Mucosa of descending colon (tissue), 3 donors: ENCODE results near the gene ALMS1. TPM values are rescaled to one million over a fixed set of nuclear protein-coding genes. Genes with fewer than 3 reads are reported as not detected.
"Not testable (repeated sequence)": the region's sequence is repeated elsewhere in the genome, so short reads cannot be mapped to it uniquely, and the experiment has no call there.

ENCODE experiments used
- ATAC-seq: fragments of 200-7000 bp; cut with Tn5 transposase; one replicate; pipeline ENCODE4 v1.9.1; 2020; ENCODE audit warnings: mild to moderate bottlenecking, moderate library complexity
- DNase-seq, 3 donors: peaks; one replicate each; pipeline ENCODE4 v3.0.0-alpha.2; 2020
- H3K36me3 ChIP-seq: fragments of 200-600 bp; one replicate; pipeline ENCODE4 v1.8.0; 2021; ENCODE audit warnings: low read depth, mild to moderate bottlenecking
- H3K4me1 ChIP-seq: fragments of 200-600 bp; one replicate; pipeline ENCODE4 v1.8.0; 2021; ENCODE audit warnings: low read depth, mild to moderate bottlenecking
- H3K4me3 ChIP-seq: fragments of 200-600 bp; one replicate; pipeline ENCODE4 v1.8.0; 2021; ENCODE audit warnings: mild to moderate bottlenecking
- H3K9me3 ChIP-seq: fragments of 200-600 bp; one replicate; pipeline ENCODE4 v1.8.0; 2021; ENCODE audit warnings: mild to moderate bottlenecking
- CTCF ChIP-seq: fragments of 200-600 bp; IDR thresholded peaks from one replicate; pipeline ENCODE4 v1.8.0; 2022; ENCODE audit warnings: antibody characterized with exemption, mild to moderate bottlenecking
- intact Hi-C, 2 donors: fragments of 100-400 bp; cut with DNase I in 1 of 2; cut with micrococcal nuclease in 1 of 2; formaldehyde crosslinking; loops; one replicate each; pipeline versions ENCODE4 v1.11.0 to v1.11.1; 2022; cut with DNase I, micrococcal nuclease
- total RNA-seq, 3 donors: library from RNA; stranded (reverse); fragmentation: NEBNext Ultra II Directional in 2 of 3; extraction: Animal tissue kit (Norgen Biotek cat#: 25700) in 2 of 3; gene quantifications; one replicate each; pipeline versions ENCODE4 v1.2.1 to v1.2.4, GENCODE V29; 2021 to 2023
- donor health status: DM: no; HTN: no; CAD: no; lungs with moderate emphysema.
- donor health status: DM: no; HTN: no; CAD: no.
- donor health status: DM: no; HTN: yes; CAD: no.

Gene ALMS1
- total RNA-seq, 3 donors from 2014 or later, result 18.3 to 26.6 (median 21.5) TPM

- DNase-seq (no peak), ATAC-seq (no peak)
- Histone ChIP-seq H3K9me3 (no peaks in the 10 kb centered on the region), H3K4me3 (no peak overlapping the region), H3K36me3 (no peaks in the 10 kb centered on the region), H3K4me1 (no peaks in the 10 kb centered on the region)
- intact Hi-C loops, result no loop called here
- TF ChIP-seq CTCF, result no peak
Measured at GRCh38 chr2:73601780-73602179, 216.1 kb downstream of the ALMS1 start.

- H3K36me3 ChIP-seq, H3K9me3 ChIP-seq, intact Hi-C loops, DNase-seq, H3K4me3 ChIP-seq, ATAC-seq, H3K4me1 ChIP-seq: not testable (repeated sequence)
Measured at GRCh38 chr2:73603099-73603588, 217.5 kb downstream of the ALMS1 start.

GRCh38 chr2:73604589-73604988 is 219.0 kb downstream of the ALMS1 start:
- DNase-seq, H3K9me3 ChIP-seq, intact Hi-C loops, H3K36me3 ChIP-seq, H3K4me3 ChIP-seq, H3K4me1 ChIP-seq, ATAC-seq: not testable (repeated sequence)

GRCh38 chr2:73610111-73610510 is 224.5 kb downstream of the ALMS1 start:
- no peak for TF ChIP-seq CTCF
- no peaks in the 10 kb centered on the region for H3K36me3 ChIP-seq
- no peaks in the 10 kb centered on the region for H3K4me1 ChIP-seq
- no peaks in the 10 kb centered on the region for H3K9me3 ChIP-seq
- H3K4me3 ChIP-seq, result no peak overlapping the region
- ATAC-seq (no peak), DNase-seq (no peak)
- intact Hi-C loops, result no loop called here

- ATAC-seq (no peak), DNase-seq (no peak)
- H3K4me1 ChIP-seq, result no peaks in the 10 kb centered on the region
- no peaks in the 10 kb centered on the region for H3K9me3 ChIP-seq
- intact Hi-C loops, result no loop called here
- no peak overlapping the region for H3K4me3 ChIP-seq
- no peak for TF ChIP-seq CTCF
- no peaks in the 10 kb centered on the region for H3K36me3 ChIP-seq
Measured at GRCh38 chr2:73611193-73611592, 225.6 kb downstream of the ALMS1 start.

GRCh38 chr2:73611867-73612266 is 226.2 kb downstream of the ALMS1 start:
- intact Hi-C loops, result no loop called here
- TF ChIP-seq CTCF, result no peak
- H3K4me1 ChIP-seq, result no peaks in the 10 kb centered on the region
- ATAC-seq (no peak), DNase-seq (no peak)
- H3K36me3 ChIP-seq, result no peaks in the 10 kb centered on the region
- H3K9me3 ChIP-seq, result no peaks in the 10 kb centered on the region
- H3K4me3 ChIP-seq, result no peak overlapping the region

GRCh38 chr2:73614105-73614504 is 228.5 kb downstream of the ALMS1 start:
- H3K36me3 ChIP-seq, result no peaks in the 10 kb centered on the region
- no peak for ATAC-seq
- DNase-seq, result no peak
- H3K4me1 ChIP-seq, result no peaks in the 10 kb centered on the region
- TF ChIP-seq CTCF, result no peak
- H3K4me3 ChIP-seq, result no peak overlapping the region
- H3K9me3 ChIP-seq, result no peaks in the 10 kb centered on the region
- intact Hi-C loops, result no loop called here
